PC-9 (cell line): Measurements from ENCODE around the gene CIRBP. TPM values are rescaled to one million over a fixed set of nuclear protein-coding genes. Genes with fewer than 3 reads are reported as not detected.

Source experiments
- BruUV-seq: library from RNA; stranded (reverse); fragments of 400-500 nt; replicated peaks from 2 replicates; lab custom pipeline; 2021; lab: Mats Ljungman, UMichigan
- CTCF ChIA-PET: fragments of 300-600 bp; sonication (Branson Sonifier 250); formaldehyde crosslinking; loops from one replicate; lab custom pipeline; 2022; ENCODE audit warnings: antibody characterized with exemption; lab: Charles Lee
- POLR2A ChIA-PET: fragments of 300-600 bp; sonication (Branson Sonifier 250); formaldehyde crosslinking; loops from one replicate; lab custom pipeline; 2022; ENCODE audit warnings: antibody characterized with exemption; ENCODE audit not compliant: unreplicated experiment; lab: Charles Lee
- DNase-seq, 2 experiments: peaks; one replicate each; pipeline versions ENCODE4 v3.0.0 to v3.0.0-alpha.2; 2015 to 2022; ENCODE audit warnings: mixed read lengths in 1 of 2
- H2AFZ ChIP-seq: fragments of 200-600 bp; sonication (generic); 2 replicates; pipeline ENCODE4 v1.8.1; 2017; ENCODE audit warnings: antibody characterized with exemption
- H3F3A ChIP-seq: fragments of 200-600 bp; sonication (generic); 2 replicates; pipeline ENCODE4 v1.8.1; 2017; ENCODE audit warnings: antibody characterized with exemption, mild to moderate bottlenecking, low read depth; ENCODE audit not compliant: insufficient read depth
- H3K27ac ChIP-seq: fragments of 200-600 bp; sonication (generic); 2 replicates; pipeline ENCODE4 v1.6.1; 2016; ENCODE audit warnings: mixed run types
- H3K27me3 ChIP-seq: fragments of 200-600 bp; sonication (generic); 2 replicates; pipeline ENCODE4 v1.6.1; 2016; ENCODE audit warnings: low read depth, mixed run types; ENCODE audit not compliant: insufficient read depth
- H3K36me3 ChIP-seq: fragments of 200-600 bp; sonication (generic); 2 replicates; pipeline ENCODE4 v1.6.1; 2016; ENCODE audit warnings: low read depth, mixed run types
- H3K4me1 ChIP-seq: fragments of 200-600 bp; sonication (generic); replicated peaks from 2 replicates; pipeline ENCODE4 v1.6.1; 2016; ENCODE audit warnings: mixed run types; ENCODE audit not compliant: insufficient read depth
- H3K4me2 ChIP-seq: fragments of 200-600 bp; sonication (generic); 2 replicates; pipeline ENCODE4 v1.6.1; 2017; ENCODE audit warnings: mixed run types
- H3K4me3 ChIP-seq: fragments of 200-600 bp; sonication (generic); 2 replicates; pipeline ENCODE4 v1.6.1; 2016; ENCODE audit warnings: mixed run types
- H3K79me2 ChIP-seq: fragments of 200-600 bp; sonication (generic); 2 replicates; pipeline ENCODE4 v1.6.1; 2017; ENCODE audit warnings: low read depth, mixed run types
- H3K9me2 ChIP-seq: fragments of 200-600 bp; sonication (generic); 2 replicates; pipeline ENCODE4 v1.8.1; 2017; ENCODE audit warnings: mild to moderate bottlenecking; ENCODE audit not compliant: insufficient read depth
- H3K9me3 ChIP-seq: fragments of 200-600 bp; sonication (generic); 2 replicates; pipeline ENCODE4 v1.8.1; 2016; ENCODE audit warnings: low read depth; ENCODE audit not compliant: insufficient read depth
- H4K20me1 ChIP-seq: fragments of 200-600 bp; sonication (generic); 2 replicates; pipeline ENCODE4 v1.8.1; 2017; ENCODE audit not compliant: insufficient read depth
- CTCF ChIP-seq: fragments of 200-600 bp; sonication (generic); conservative IDR thresholded peaks from 2 replicates; pipeline ENCODE4 v1.6.1; 2017; ENCODE audit warnings: mixed run types, antibody characterized with exemption, mild to moderate bottlenecking, moderate library complexity
- EZH2 ChIP-seq: fragments of 200-600 bp; sonication (generic); IDR thresholded peaks from 2 replicates; pipeline ENCODE4 v1.8.0; 2017; ENCODE audit warnings: antibody characterized with exemption, low read depth
- intact Hi-C: fragments of 100-400 bp; cut with micrococcal nuclease; formaldehyde crosslinking; loops from one replicate; pipeline ENCODE4 v1.10.0; 2022; ENCODE audit not compliant: unreplicated experiment
- total RNA-seq: library from RNA; stranded (reverse); gene quantifications from 2 replicates; pipeline ENCODE4 v1.2.3, GENCODE V29; 2021

Gene CIRBP
- total RNA-seq, 1 experiment from 2014 or later = 86.9 TPM

- BruUV-seq = no TSS peak
- intact Hi-C loops = no loop called here
- POLR2A ChIA-PET = no interaction called here
Observed at GRCh38 chr19:1234955-1235380, 34.2 kb upstream of the CIRBP start.

GRCh38 chr19:1235625-1236538 is 33.2 kb upstream of the CIRBP start:
- H2AFZ ChIP-seq = no peak overlapping the region
- POLR2A ChIA-PET = no interaction called here
- H3K4me2 ChIP-seq = no peak overlapping the region; the same call in 1 of the 2 replicates
- no peaks in the 10 kb centered on the region for H4K20me1 ChIP-seq
- CTCF ChIA-PET = no interaction called here
- no peak overlapping the region for H3K4me3 ChIP-seq
- no peak overlapping the region for H3K27ac ChIP-seq
- H3F3A ChIP-seq = peaks cover 28% of the 10 kb centered on the region
- BruUV-seq = no TSS peak
- no peaks in the 10 kb centered on the region for H3K27me3 ChIP-seq
- intact Hi-C loops = no loop called here
- no peaks in the 10 kb centered on the region for H3K79me2 ChIP-seq
- peaks cover 9% of the 10 kb centered on the region; the same call in 1 of the 2 replicates for H3K4me1 ChIP-seq
- no peaks in the 10 kb centered on the region for H3K36me3 ChIP-seq
- TF ChIP-seq EZH2 = no peak
- H3K9me3 ChIP-seq = no peaks in the 10 kb centered on the region
- no peak for DNase-seq
- H3K9me2 ChIP-seq = no peaks in the 10 kb centered on the region

More at GRCh38 chr19:1234955-1235380, 34.2 kb upstream of the CIRBP start:
- Histone ChIP-seq H3K4me3 (no peak overlapping the region), H2AFZ (no peak overlapping the region), H3K9me2 (no peaks in the 10 kb centered on the region), H3K4me1 (0 out of 2 replicates have a peak, but pooled peaks cover 6% of the 10 kb centered on the region), H3K27me3 (no peaks in the 10 kb centered on the region), H3K36me3 (no peaks in the 10 kb centered on the region), H3K27ac (no peak overlapping the region), H3K4me2 (no peak overlapping the region), H3K79me2 (no peaks in the 10 kb centered on the region), H4K20me1 (no peaks in the 10 kb centered on the region), H3F3A (peaks cover 27% of the 10 kb centered on the region), H3K9me3 (no peaks in the 10 kb centered on the region)
- DNase-seq = no peak
- TF ChIP-seq EZH2 = no peak
- TF ChIP-seq CTCF = no peak
- CTCF ChIA-PET = no interaction called here

- TF ChIP-seq CTCF = no peak
- no peak for TF ChIP-seq EZH2
- intact Hi-C loops = no loop called here
- no peak for DNase-seq
- Histone ChIP-seq H3K4me2 (no peak overlapping the region; the same call in 1 of the 2 replicates), H3K9me2 (no peaks in the 10 kb centered on the region), H4K20me1 (no peaks in the 10 kb centered on the region), H3K9me3 (no peaks in the 10 kb centered on the region), H3K36me3 (no peaks in the 10 kb centered on the region), H3K4me3 (no peak overlapping the region), H3K79me2 (no peaks in the 10 kb centered on the region), H3F3A (peaks cover 28% of the 10 kb centered on the region), H2AFZ (no peak overlapping the region), H3K27ac (no peak overlapping the region), H3K4me1 (peaks cover 12% of the 10 kb centered on the region), H3K27me3 (no peaks in the 10 kb centered on the region)
- no TSS peak for BruUV-seq
- ChIA-PET POLR2A (no interaction called here), CTCF (no interaction called here)
Observed at GRCh38 chr19:1236576-1236975, 32.6 kb upstream of the CIRBP start.
